K562 (cell line): ENCODE results near the gene NR5A2. TPM values are rescaled to one million over a fixed set of nuclear protein-coding genes. Genes with fewer than 3 reads are reported as not detected.

Experiments used
- ATAC-seq: fragments of 200-7000 bp; cut with Tn5 transposase; 3 replicates; pipeline ENCODE4 v1.9.1; 2020; ENCODE audit warnings: moderate library complexity
- BruUV-seq: library from RNA; stranded (reverse); fragments of 400-500 nt; replicated peaks from 2 replicates; lab custom pipeline; 2021; lab: Mats Ljungman, UMichigan
- CTCF ChIA-PET: fragments of 300-600 bp; formaldehyde crosslinking; extraction: SDS; loops from one replicate; lab custom pipeline; 2021; ENCODE audit warnings: low intra/inter-chr PET ratio; lab: Yijun Ruan, JAX
- POLR2A ChIA-PET: fragments of 300-600, 350-650 bp; sonication (Branson Sonifier 250); formaldehyde crosslinking; extraction: SDS; loops from one replicate; lab custom pipeline; 2021; ENCODE audit warnings: antibody characterized with exemption, inconsistent platforms; lab: Yijun Ruan, JAX
- DNase-seq, 4 experiments: peaks; one replicate each; pipeline versions ENCODE4 v3.0.0 to v3.0.0-alpha.2; 2011 to 2018; ENCODE audit warnings: low spot score in 3 of 4, mixed read lengths in 3 of 4; ENCODE audit errors: extremely low read depth in 1 of 4
- FAIRE-seq: peaks from 2 replicates; lab custom pipeline; 2011; peaks lifted over from hg19 to GRCh38; lab: Jason Lieb, UNC
- H2AFZ ChIP-seq: 2 replicates; pipeline ENCODE4 v1.6.0; 2011; ENCODE audit warnings: low read depth, low read length, control low read depth, inconsistent platforms
- H3K27ac ChIP-seq: fragments of 200-600 bp; 3 replicates; pipeline ENCODE4 v1.8.0; 2011; ENCODE audit warnings: low read depth, mild to moderate bottlenecking, control low read depth, inconsistent platforms, low read length, moderate library complexity, mixed read lengths; ENCODE audit errors: extremely low read depth
- H3K27me3 ChIP-seq, 2 experiments: fragments of 300-600 bp in 1 of 2; 2 replicates in 1 of 2; 3 replicates in 1 of 2; pipeline versions ENCODE4 v1.6.0 to v1.8.0; 2011; ENCODE audit warnings: inconsistent platforms in 2 of 2, low read length in 2 of 2, mild to moderate bottlenecking in 1 of 2, mixed read lengths in 1 of 2, moderate library complexity in 1 of 2; ENCODE audit not compliant: control insufficient read depth in 2 of 2, insufficient read depth in 2 of 2
- H3K36me3 ChIP-seq: fragments of 300-600 bp; 3 replicates; pipeline ENCODE4 v1.8.0; 2011; ENCODE audit warnings: mild to moderate bottlenecking, low read length, inconsistent platforms; ENCODE audit not compliant: control insufficient read depth, insufficient read depth
- H3K4me1 ChIP-seq, 2 experiments: fragments of 200-600 bp in 1 of 2; replicated peaks in 1 of 2; 2 replicates in 1 of 2; 3 replicates in 1 of 2; pipeline versions ENCODE4 v1.5.1 to v1.8.0; 2011; ENCODE audit warnings: inconsistent platforms in 2 of 2, low read length in 2 of 2, mild to moderate bottlenecking in 1 of 2, mixed read lengths in 1 of 2, moderate library complexity in 1 of 2; ENCODE audit not compliant: control insufficient read depth in 2 of 2, insufficient read depth in 2 of 2
- H3K4me2 ChIP-seq: 2 replicates; pipeline ENCODE4 v1.6.1; 2011; ENCODE audit warnings: low read length, control low read depth, inconsistent platforms, mixed read lengths; ENCODE audit not compliant: insufficient read depth
- H3K4me3 ChIP-seq: fragments of 200-600 bp; sonication (generic), shearing (Covaris generic); 2 replicates; pipeline ENCODE4 v1.5.1; 2016; ENCODE audit warnings: control low read depth, inconsistent platforms
- H3K79me2 ChIP-seq: fragments of 200-600 bp; 3 replicates; pipeline ENCODE4 v1.8.0; 2011; ENCODE audit warnings: low read length, inconsistent platforms; ENCODE audit not compliant: control insufficient read depth, insufficient read depth
- H3K9ac ChIP-seq, 2 experiments: 2 replicates each; pipeline versions ENCODE4 v1.6.0 to v1.6.1; 2011; ENCODE audit warnings: low read depth in 2 of 2, low read length in 2 of 2, control low read depth in 1 of 2, inconsistent platforms in 1 of 2, mild to moderate bottlenecking in 1 of 2, mixed read lengths in 1 of 2; ENCODE audit not compliant: insufficient read depth in 1 of 2
- H3K9me1 ChIP-seq: one replicate; pipeline ENCODE4 v1.6.0; 2011; ENCODE audit warnings: inconsistent platforms, mild to moderate bottlenecking, low read length, moderate library complexity; ENCODE audit not compliant: control insufficient read depth, insufficient read depth
- H3K9me3 ChIP-seq: replicated peaks from 2 replicates; pipeline ENCODE4 v1.5.1; 2011; ENCODE audit warnings: low read depth, low read length, inconsistent platforms; ENCODE audit not compliant: control insufficient read depth, insufficient read depth
- H4K20me1 ChIP-seq: replicated peaks from 2 replicates; pipeline ENCODE4 v1.6.1; 2011; ENCODE audit warnings: low read length, inconsistent platforms, mixed read lengths; ENCODE audit not compliant: control insufficient read depth, insufficient read depth
- CBX1 ChIP-seq: sonication (generic); IDR thresholded peaks from 2 replicates; pipeline ENCODE4 v1.6.1; 2016; ENCODE audit warnings: antibody characterized with exemption, low read depth, mild to moderate bottlenecking
- CHD2 ChIP-seq: IDR thresholded peaks from 2 replicates; pipeline ENCODE4 v1.6.1; 2011; ENCODE audit warnings: low read depth, low read length
- CSDE1 ChIP-seq, 2 experiments: fragments of 450-650 bp; IDR thresholded peaks; 2 replicates each; pipeline ENCODE4 v1.6.1; 2016; ENCODE audit warnings: mild to moderate bottlenecking in 1 of 2
- HIVEP1 ChIP-seq: fragments of 250-450 bp; sonication (Bioruptor Pico); IDR thresholded peaks from 2 replicates; pipeline ENCODE4 v1.4.0; 2020; ENCODE audit warnings: mild to moderate bottlenecking
- MAFG ChIP-seq: fragments of 450-650 bp; conservative IDR thresholded peaks from 2 replicates; pipeline ENCODE4 v1.6.1; 2016; ENCODE audit warnings: missing genetic modification characterization, missing compliant biosample characterization
- NR1H2 ChIP-seq: sonication (generic); formaldehyde crosslinking; IDR thresholded peaks from 2 replicates; pipeline ENCODE4 v1.4.0; 2020; ENCODE audit warnings: mild to moderate bottlenecking, missing genetic modification reagents
- POLR3A ChIP-seq: IDR thresholded peaks from 2 replicates; pipeline ENCODE4 v1.6.1; 2011; ENCODE audit warnings: borderline replicate concordance, mild to moderate bottlenecking, moderate library complexity; ENCODE audit not compliant: insufficient read length, insufficient read depth; ENCODE audit errors: extremely low read depth
- PTTG1 ChIP-seq: fragments of 450-650 bp; IDR thresholded peaks from 2 replicates; pipeline ENCODE4 v1.6.1; 2016; ENCODE audit warnings: low read depth, mild to moderate bottlenecking, missing genetic modification characterization, missing compliant biosample characterization
- TAF7 ChIP-seq: fragments of 450-650 bp; IDR thresholded peaks from 2 replicates; pipeline ENCODE4 v1.6.1; 2016; ENCODE audit warnings: missing genetic modification characterization, missing compliant biosample characterization
- TBP ChIP-seq: optimal IDR thresholded peaks from 2 replicates; pipeline ENCODE3; 2011; ENCODE audit warnings: low read depth, low read length, improper control_type of control experiment
- TSC22D4 ChIP-seq: fragments of 450-650 bp; IDR thresholded peaks from 2 replicates; pipeline ENCODE4 v1.6.1; 2016; ENCODE audit warnings: missing genetic modification characterization, missing biosample characterization, control low read depth
- WHSC1 ChIP-seq: IDR thresholded peaks from one replicate; pipeline ENCODE4 v1.6.1; 2012; ENCODE audit warnings: low read length, control low read depth, inconsistent platforms
- ZKSCAN3 ChIP-seq: fragments of 250-450 bp; sonication (Bioruptor Pico); IDR thresholded peaks from 2 replicates; pipeline ENCODE4 v1.4.0; 2020
- ZNF57 ChIP-seq: fragments of 450-650 bp; formaldehyde crosslinking; IDR thresholded peaks from 2 replicates; pipeline ENCODE4 v1.4.0; 2020; ENCODE audit warnings: mild to moderate bottlenecking, moderate library complexity
- WGBS: fragments of 100-300 bp; shearing (Covaris generic); methylation state at CpG from one replicate; pipeline ENCODE4 v1.1.6; 2016; ENCODE audit warnings: low coverage, mixed read lengths; ENCODE audit not compliant: insufficient coverage; ENCODE audit errors: missing lambda C conversion rate; 5-methylcytosine and 5-hydroxymethylcytosine counted together
- in situ Hi-C: fragments of 300-500 bp; cut with MboI; formaldehyde crosslinking; loops from 4 replicates; pipeline ENCODE4 v1.15.0; 2018; ENCODE audit warnings: inconsistent platforms, mixed read lengths
- intact Hi-C: fragments of 100-400 bp; cut with micrococcal nuclease; formaldehyde crosslinking; loops from 2 replicates; pipeline ENCODE4 v1.14.2; 2022
- polyA plus RNA-seq, 8 experiments: library from polyadenylated mRNA; depleted of rRNA in 4 of 8; stranded (reverse) in 5 of 8; unstranded in 3 of 8; fragments of >200 nt; fragmentation: Nextera tagmentation in 2 of 8; fragmentation: Illumina TruSeq in 1 of 8; extraction: Ambion mirVana in 2 of 8; extraction: Trizol in 1 of 8; gene quantifications; 2 replicates each; pipeline versions ENCODE4 v1.2.1 to v1.2.3, GENCODE V29; 2011 to 2014; ENCODE audit warnings: inconsistent platforms in 1 of 8, missing spikeins in 1 of 8
- total RNA-seq, 7 experiments: library from RNA; depleted of rRNA in 6 of 7; stranded (reverse); fragments of >200 nt in 6 of 7; fragmentation: Illumina TruSeq in 2 of 7; extraction: Trizol in 2 of 7; gene quantifications; 2 replicates each; pipeline versions ENCODE4 v1.2.1 to v1.2.3, GENCODE V29; 2011 to 2021; ENCODE audit warnings: low replicate concordance in 1 of 7
- TF ChIP-seq, protein P1 (sequence below): fragments of 250-450 bp; sonication (Bioruptor Pico); IDR thresholded peaks from 2 replicates; pipeline ENCODE4 v1.4.0; 2020
- TF ChIP-seq, protein P2 (sequence below): fragments of 250-450 bp; sonication (Bioruptor Pico); IDR thresholded peaks from 2 replicates; pipeline ENCODE4 v1.5.0; 2022; ENCODE audit warnings: mild to moderate bottlenecking

Gene NR5A2
- total and polyA plus RNA-seq, 9 of the 15 experiments (the other 6 are each of a cell fraction or from before 2014, with no cell fraction given): 0.13 to 0.40 (median 0.29) TPM

DNA sequence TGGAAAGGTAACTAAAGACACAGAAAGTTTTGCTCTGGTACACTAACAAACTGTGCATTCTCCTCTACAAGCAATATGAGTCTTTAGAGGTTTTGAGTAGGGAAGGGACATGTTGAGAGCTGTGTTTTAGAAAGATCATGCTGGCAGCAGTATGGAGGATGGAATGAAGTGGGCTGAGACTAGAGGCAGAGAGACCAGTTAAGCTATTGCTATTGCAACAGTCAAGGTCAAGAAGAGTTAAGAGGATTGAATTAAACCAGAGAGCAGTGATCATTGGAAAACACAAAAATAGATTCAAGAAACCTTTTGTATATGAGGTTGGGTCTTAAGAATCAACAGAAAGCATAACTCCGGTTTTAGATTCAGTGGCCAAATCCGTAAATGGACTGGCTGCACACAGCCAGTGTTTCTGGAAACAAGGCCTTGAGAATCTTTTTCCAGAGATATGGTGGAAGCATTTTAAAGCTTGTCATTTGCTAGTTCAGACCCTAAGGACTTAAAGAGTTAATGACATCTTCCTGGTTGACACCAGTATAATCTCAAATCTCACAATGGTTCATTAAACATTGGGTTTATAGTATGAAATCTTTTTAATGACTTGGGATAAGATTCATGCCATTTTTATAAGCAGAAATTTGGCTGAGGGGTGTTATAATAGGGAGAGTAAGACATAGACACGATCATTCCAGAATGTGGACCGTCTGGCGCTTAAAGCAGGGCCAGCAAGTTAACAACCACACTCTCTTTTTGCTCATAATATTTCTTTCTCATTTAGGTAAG, 177.9 kb downstream of the NR5A2 start:
- H3K9me1 ChIP-seq: no peaks in the 10 kb centered on the region
- no peaks in the 10 kb centered on the region for H3K79me2 ChIP-seq
- POLR2A ChIA-PET: no interaction called here
- FAIRE-seq (no peak), ATAC-seq (no peak), DNase-seq (no peak)
- BruUV-seq: no TSS peak
- no peaks in the 10 kb centered on the region for H3K27me3 ChIP-seq
- H3K4me2 ChIP-seq: no peak overlapping the region
- no peak overlapping the region for H3K4me3 ChIP-seq
- H3K27ac ChIP-seq: no peak overlapping the region
- in situ Hi-C loops: no loop called here
- CTCF ChIA-PET: interaction anchor here (0.6 kb wide), 1 partner anchor 853 kb away, joined by 3 read pairs; no protein-coding TSS in a partner anchor
- H2AFZ ChIP-seq: no peak overlapping the region
- no peak overlapping the region for H3K9ac ChIP-seq
- 40% methylated on average over 5 of the region's 5 CpGs for WGBS
- no peaks in the 10 kb centered on the region for H3K36me3 ChIP-seq
- H3K4me1 ChIP-seq: peaks cover 0 to 10% of the 10 kb centered on the region in 2 experiments; a peak in 3 of 5 replicates
- intact Hi-C loops: no loop called here
- H3K9me3 ChIP-seq: no peaks in the 10 kb centered on the region
- H4K20me1 ChIP-seq: no peaks in the 10 kb centered on the region
- TF ChIP-seq TBP (no peak), PTTG1 (tag) (no peak), CBX1 (no peak), CSDE1 (IDR thresholded peaks at IDR 0.05) (no peak), ZNF57 (CRISPR knock-in tag) (no peak), MAFG (tag) (no peak), CHD2 (no peak), TSC22D4 (no peak), POLR3A (no peak), NR1H2 (CRISPR knock-in tag) (no peak), TAF7 (tag) (no peak), ZKSCAN3 (no peak), HIVEP1 (CRISPR knock-in tag) (no peak), WHSC1 (no peak)
- TF ChIP-seq, protein P1, sequence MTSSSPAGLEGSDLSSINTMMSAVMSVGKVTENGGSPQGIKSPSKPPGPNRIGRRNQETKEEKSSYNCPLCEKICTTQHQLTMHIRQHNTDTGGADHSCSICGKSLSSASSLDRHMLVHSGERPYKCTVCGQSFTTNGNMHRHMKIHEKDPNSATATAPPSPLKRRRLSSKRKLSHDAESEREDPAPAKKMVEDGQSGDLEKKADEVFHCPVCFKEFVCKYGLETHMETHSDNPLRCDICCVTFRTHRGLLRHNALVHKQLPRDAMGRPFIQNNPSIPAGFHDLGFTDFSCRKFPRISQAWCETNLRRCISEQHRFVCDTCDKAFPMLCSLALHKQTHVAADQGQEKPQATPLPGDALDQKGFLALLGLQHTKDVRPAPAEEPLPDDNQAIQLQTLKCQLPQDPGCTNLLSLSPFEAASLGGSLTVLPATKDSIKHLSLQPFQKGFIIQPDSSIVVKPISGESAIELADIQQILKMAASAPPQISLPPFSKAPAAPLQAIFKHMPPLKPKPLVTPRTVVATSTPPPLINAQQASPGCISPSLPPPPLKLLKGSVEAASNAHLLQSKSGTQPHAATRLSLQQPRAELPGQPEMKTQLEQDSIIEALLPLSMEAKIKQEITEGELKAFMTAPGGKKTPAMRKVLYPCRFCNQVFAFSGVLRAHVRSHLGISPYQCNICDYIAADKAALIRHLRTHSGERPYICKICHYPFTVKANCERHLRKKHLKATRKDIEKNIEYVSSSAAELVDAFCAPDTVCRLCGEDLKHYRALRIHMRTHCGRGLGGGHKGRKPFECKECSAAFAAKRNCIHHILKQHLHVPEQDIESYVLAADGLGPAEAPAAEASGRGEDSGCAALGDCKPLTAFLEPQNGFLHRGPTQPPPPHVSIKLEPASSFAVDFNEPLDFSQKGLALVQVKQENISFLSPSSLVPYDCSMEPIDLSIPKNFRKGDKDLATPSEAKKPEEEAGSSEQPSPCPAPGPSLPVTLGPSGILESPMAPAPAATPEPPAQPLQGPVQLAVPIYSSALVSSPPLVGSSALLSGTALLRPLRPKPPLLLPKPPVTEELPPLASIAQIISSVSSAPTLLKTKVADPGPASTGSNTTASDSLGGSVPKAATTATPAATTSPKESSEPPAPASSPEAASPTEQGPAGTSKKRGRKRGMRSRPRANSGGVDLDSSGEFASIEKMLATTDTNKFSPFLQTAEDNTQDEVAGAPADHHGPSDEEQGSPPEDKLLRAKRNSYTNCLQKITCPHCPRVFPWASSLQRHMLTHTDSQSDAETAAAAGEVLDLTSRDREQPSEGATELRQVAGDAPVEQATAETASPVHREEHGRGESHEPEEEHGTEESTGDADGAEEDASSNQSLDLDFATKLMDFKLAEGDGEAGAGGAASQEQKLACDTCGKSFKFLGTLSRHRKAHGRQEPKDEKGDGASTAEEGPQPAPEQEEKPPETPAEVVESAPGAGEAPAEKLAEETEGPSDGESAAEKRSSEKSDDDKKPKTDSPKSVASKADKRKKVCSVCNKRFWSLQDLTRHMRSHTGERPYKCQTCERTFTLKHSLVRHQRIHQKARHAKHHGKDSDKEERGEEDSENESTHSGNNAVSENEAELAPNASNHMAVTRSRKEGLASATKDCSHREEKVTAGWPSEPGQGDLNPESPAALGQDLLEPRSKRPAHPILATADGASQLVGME (CRISPR knock-in tag): no peak
- TF ChIP-seq, protein P2, sequence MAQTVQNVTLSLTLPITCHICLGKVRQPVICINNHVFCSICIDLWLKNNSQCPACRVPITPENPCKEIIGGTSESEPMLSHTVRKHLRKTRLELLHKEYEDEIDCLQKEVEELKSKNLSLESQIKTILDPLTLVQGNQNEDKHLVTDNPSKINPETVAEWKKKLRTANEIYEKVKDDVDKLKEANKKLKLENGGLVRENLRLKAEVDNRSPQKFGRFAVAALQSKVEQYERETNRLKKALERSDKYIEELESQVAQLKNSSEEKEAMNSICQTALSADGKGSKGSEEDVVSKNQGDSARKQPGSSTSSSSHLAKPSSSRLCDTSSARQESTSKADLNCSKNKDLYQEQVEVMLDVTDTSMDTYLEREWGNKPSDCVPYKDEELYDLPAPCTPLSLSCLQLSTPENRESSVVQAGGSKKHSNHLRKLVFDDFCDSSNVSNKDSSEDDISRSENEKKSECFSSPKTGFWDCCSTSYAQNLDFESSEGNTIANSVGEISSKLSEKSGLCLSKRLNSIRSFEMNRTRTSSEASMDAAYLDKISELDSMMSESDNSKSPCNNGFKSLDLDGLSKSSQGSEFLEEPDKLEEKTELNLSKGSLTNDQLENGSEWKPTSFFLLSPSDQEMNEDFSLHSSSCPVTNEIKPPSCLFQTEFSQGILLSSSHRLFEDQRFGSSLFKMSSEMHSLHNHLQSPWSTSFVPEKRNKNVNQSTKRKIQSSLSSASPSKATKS (CRISPR knock-in tag): no peak
